HG03060 (cell line): ENCODE results near the gene EFHD2.
"Not testable (repeated sequence)": the region's sequence is repeated elsewhere in the genome, so short reads cannot be mapped to it uniquely, and the experiment has no call there.

Experiments
- ATAC-seq: cut with Tn5 transposase; IDR thresholded peaks from one replicate; pipeline ENCODE4 v1.9.1; 2021; ENCODE audit warnings: low read depth, moderate number of reproducible peaks; ENCODE audit not compliant: unreplicated experiment

EFHD2 gene

GRCh38 chr1:15449567-15449966 lies 39.9 kb downstream of the EFHD2 start:
- no peak for ATAC-seq

- ATAC-seq: no peak
Observed at GRCh38 chr1:15451014-15451722, 41.5 kb downstream of the EFHD2 start.

DNA sequence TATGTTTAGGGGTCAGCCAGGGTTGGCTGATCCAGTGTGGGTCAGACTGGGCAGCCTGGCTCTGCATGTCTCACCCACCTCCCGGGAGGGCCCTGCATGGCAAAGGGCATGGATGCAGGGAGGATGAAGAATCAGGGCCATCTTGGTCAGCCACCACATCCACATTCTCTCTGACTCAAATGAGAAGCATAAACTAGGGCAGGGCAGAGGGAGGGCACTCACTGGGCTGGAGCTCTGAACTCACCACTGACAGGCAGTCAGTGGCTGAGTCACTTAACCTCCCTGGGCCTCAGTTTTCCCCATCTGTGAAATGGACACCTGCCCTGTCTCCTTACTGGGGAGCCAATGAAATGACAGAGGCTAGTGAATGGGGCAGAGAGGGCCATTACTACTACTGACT lies 42.5 kb downstream of the EFHD2 start:
- no peak for ATAC-seq

DNA sequence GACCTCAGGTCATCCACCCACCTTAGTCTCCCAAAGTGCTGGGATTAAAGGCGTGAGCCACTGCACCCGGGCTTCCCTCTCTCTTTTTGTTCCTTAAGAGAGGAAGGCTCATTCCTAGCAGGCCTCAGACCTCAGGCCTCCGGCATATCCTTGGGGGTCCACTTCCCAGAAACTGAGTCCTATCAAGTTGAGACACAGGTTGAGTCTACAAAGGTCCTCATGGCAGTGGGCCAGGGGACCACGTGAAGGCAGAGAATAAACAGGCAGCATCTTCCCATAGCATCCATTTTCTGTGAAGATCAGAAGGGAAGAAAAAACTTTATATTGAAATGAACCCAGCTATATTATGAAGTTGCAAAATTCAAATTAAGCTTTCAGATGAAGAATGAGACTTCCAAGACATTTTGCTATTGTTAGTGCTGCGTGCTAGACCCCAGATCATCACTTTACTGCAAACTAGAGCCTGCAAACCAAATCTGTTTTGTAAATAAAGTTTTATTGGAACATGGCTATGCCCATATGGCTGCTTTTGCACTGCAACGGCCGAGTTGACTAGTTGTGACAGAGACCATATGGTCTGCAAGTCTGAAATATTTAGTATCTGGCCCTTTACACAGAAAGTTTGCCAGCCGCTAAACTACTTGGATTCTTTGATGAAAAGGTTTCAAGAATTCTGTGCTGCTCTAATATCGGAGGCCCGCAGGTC lies 43.3 kb downstream of the EFHD2 start:
- ATAC-seq: no peak

DNA sequence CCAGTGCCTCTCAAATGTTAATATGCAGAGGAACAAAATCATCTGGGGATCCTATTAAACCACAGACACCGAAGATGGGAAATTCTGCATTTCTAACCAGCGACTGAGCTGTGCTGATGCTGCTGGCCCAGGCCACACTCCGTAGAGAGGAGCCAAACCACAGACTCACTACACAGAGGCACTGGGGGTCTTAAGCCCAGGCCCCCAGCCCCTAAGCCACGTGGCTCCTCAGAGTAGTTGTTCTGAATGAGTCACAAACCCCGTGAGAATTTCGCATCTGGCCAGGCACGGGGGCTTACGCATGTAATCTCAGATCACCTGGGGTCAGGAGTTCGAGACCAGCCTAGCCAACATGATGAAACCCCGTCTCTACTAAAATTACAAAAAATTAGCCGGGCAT lies 44.0 kb downstream of the EFHD2 start:
- ATAC-seq: no peak

DNA sequence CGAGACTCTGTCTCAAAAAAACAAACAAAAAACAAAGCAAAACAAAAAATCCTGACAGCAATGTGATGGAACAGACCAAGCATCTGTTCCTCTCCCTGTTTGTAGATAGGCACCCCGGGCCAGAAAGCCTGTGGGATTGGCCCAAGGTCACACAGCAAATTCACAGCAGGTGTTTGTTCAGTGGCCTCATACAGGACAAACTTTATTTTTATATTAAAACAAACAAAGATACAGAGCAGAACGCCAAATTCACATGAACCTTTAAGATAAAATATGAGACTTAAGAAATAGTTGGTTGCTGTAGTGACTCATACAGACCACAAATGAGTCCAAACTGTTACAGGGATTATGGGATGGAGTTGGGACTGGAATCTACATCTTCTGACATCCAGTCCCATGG lies 44.6 kb downstream of the EFHD2 start:
- ATAC-seq: no peak

- ATAC-seq: no peak
Observed at GRCh38 chr1:15455522-15455921, 45.8 kb downstream of the EFHD2 start.

GRCh38 chr1:15456313-15456954 lies 46.7 kb downstream of the EFHD2 start, which contains the start of gene CELA2A:
TSS of gene CELA2A (plus strand) at chr1:15456732. CDS start at chr1:15456754, 22 bp downstream.
- no peak for ATAC-seq

DNA sequence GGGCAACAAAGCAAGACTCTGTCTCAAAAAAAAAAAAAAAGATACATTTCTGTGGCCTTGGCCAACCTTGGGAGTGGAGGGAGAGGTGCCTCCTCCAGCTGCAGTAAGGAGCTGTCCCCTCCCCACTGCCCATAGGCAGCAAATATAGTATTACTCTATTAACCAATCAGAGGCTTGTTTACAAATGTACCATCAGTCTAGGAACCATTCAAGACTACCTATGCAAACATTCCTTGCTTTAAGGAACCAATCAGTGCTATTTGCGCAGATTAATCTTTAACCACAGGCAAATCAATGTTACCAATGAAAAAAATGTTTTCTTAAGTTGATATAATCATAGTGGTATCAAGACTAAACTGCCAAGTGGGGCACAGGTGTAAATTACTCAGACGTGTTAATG lies 47.9 kb downstream of the EFHD2 start:
- ATAC-seq: no peak

- ATAC-seq: not testable (repeated sequence)
Observed at GRCh38 chr1:15458388-15458787, 48.7 kb downstream of the EFHD2 start.

DNA sequence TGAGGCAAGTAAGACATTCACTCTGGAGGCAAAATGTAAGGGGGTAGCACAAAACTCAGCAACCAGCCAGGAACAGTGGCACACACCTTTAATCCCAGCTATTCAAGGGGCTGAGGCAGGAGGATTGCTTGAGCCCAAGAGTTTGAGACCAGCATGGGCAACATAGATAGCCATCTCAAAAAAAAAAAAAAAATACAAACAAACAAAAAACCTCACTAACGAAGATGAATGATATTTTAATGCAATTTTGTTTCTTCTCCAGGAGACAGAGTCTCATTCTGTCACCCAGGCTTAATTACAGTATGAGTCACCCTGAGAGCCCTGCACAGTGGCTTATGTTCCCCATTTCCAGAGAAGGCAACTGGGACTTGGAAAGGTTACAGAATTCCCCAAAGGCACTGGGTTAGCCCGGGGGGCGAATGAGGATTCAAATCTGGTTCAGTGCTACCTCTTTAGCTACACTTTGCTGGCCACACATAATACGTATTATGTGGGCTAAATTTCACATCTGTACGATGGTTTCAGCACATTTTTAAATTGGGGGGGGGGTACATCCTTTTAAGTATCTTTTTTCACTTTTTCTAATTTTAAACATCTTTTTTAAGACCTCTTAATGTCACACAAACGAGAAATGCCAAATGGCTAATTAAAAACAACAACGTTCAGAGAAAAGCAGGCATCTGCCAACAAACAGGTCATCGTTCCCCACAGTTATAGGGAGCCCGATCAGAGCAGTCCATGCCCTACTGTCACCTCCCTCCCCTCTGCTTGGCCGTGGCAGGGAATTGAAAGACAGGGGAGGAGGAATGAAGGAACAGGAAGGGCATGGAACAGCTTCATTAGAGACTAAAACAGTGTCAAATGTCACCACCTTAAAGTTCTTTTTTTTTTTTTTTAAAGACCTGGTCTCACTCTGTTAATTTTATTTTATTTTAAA lies 50.4 kb downstream of the EFHD2 start:
- no peak for ATAC-seq

GRCh38 chr1:15460708-15461095 lies 51.0 kb downstream of the EFHD2 start:
- ATAC-seq: no peak

- ATAC-seq: not testable (repeated sequence)
Observed at GRCh38 chr1:15463064-15463800, 53.5 kb downstream of the EFHD2 start.

DNA sequence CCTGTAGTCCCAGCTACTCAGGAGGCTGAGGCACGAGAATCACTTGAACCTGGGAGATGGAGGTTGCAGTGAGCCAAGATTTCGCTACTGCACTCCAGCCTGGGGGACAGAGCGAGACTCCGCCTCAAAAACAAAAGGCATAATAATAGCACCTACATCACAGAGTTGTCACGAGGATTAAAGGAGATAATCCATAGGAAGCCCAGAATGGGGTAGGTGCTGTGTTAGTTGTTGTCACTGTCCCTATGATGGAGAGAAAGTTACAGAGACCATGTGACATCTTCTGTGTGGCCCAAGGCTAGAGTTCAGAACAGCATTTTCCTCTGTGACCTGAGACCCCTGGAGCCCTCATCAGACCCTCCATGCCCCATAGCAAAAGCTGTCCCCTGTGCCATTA lies 54.2 kb downstream of the EFHD2 start:
- ATAC-seq: not testable (repeated sequence)

GRCh38 chr1:15465674-15466073 lies 56.0 kb downstream of the EFHD2 start:
- ATAC-seq: no peak

DNA sequence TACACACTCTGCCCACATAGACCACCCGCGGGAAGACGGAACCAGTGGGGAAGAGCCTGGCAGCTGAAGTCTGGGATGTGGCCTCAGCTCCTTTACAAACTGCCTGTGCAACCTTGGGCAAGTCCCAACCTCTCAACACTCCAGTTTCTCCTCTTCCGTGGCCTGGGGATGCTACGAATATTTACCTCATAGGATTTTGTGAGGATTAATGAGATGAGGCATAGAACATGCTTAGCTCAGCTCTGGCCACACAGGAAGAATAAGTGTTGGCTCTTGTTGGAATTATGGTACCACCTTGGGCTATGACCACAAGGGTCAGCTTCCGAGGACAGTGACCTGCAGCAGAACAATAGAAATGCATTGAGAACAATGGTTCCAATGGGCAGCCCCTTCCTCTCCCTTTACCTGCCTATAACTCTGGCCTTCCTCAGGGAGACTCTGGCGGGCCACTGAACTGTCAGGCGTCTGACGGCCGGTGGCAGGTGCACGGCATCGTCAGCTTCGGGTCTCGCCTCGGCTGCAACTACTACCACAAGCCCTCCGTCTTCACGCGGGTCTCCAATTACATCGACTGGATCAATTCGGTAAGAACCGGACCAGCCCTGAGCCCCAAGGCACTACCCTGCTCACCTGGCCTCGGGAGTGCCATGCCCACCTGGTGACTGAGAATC lies 57.4 kb downstream of the EFHD2 start:
- not testable (repeated sequence) for ATAC-seq

DNA sequence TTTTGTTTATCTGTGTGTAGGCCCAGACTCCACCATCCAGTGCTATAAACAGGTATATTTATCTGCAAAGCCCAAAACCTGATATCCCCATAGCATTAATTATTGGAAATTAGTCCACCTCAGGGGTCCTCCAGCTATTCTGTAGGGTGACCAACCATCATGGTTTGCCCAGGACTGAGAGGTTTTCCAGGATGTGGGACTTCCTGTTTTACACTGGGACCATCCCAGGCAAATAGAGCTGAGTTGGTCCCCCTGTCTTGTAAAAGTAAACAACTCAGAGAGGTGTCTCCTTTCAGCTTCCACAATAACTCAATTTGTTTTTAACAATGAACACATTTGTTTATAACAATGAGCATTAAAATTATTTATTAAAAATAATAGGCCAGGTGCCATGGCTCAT lies 58.5 kb downstream of the EFHD2 start:
- no peak for ATAC-seq

- no peak for ATAC-seq
Observed at GRCh38 chr1:15469361-15469760, 59.7 kb downstream of the EFHD2 start.

DNA sequence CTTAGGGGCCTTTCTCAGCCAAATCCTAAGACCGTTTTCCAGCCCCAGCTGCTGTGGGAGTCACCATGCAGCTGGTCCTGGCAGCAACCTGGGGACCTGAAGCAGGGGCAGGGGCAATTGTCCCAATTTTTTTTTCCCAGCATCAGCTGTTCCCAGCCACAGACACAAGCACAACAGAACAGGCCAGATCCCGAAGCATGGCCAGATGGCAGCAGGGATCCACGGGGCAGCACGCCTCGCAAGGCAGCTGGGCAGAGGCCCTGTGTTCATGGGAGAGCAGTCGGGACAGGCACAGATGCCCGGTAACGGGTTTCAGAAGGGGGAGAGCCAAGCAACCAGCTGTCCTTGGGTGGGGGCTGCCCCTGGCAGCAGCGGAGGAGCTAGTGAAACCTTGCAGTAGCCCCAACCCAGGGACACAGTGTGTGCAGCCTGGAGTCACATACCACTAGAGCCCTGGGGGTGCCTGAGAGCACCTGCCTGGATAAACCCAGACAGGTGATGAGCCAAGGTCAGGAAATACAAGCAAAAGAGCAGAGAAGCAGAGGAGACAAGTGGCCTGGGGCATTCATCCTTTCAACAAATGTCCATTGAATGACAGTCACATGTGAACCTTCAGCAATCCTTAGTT lies 60.2 kb downstream of the EFHD2 start:
- not testable (repeated sequence) for ATAC-seq
